HCT116 (cell line): ENCODE measurements around the gene CTNND1. TPM values are rescaled to one million over a fixed set of nuclear protein-coding genes. Genes with fewer than 3 reads are reported as not detected.

Experiments
- ATF3 ChIP-seq: IDR thresholded peaks from 2 replicates; pipeline ENCODE4 v1.6.1; 2012
- CBX3 ChIP-seq: IDR thresholded peaks from 2 replicates; pipeline ENCODE4 v1.6.1; 2012; ENCODE audit warnings: low read depth
- EGR1 ChIP-seq: IDR thresholded peaks from 2 replicates; pipeline ENCODE4 v1.6.1; 2012; ENCODE audit warnings: low read depth
- ELF1 ChIP-seq: IDR thresholded peaks from 2 replicates; pipeline ENCODE4 v1.6.1; 2012; ENCODE audit warnings: low read depth, borderline replicate concordance
- FOSL1 ChIP-seq: IDR thresholded peaks from 2 replicates; pipeline ENCODE4 v1.6.1; 2012; ENCODE audit warnings: low read depth
- JUND ChIP-seq: IDR thresholded peaks from 2 replicates; pipeline ENCODE4 v1.6.1; 2012
- MAX ChIP-seq: IDR thresholded peaks from 2 replicates; pipeline ENCODE4 v1.6.1; 2012
- POLR2A ChIP-seq: IDR thresholded peaks from 2 replicates; pipeline ENCODE4 v1.7.0; 2011; ENCODE audit warnings: borderline replicate concordance; ENCODE audit not compliant: insufficient read depth, insufficient read length; ENCODE audit errors: extremely low read depth
- RAD21 ChIP-seq: IDR thresholded peaks from 2 replicates; pipeline ENCODE4 v1.6.1; 2012; ENCODE audit warnings: low read depth, mild to moderate bottlenecking
- REST ChIP-seq: IDR thresholded peaks from 2 replicates; pipeline ENCODE4 v1.6.1; 2012; ENCODE audit warnings: low read depth
- SP1 ChIP-seq: IDR thresholded peaks from 2 replicates; pipeline ENCODE4 v1.6.1; 2012; ENCODE audit warnings: low read depth
- SRF ChIP-seq: IDR thresholded peaks from 2 replicates; pipeline ENCODE4 v1.6.1; 2012; ENCODE audit warnings: low read depth
- ZFX ChIP-seq: fragments of 450-650 bp; IDR thresholded peaks from 2 replicates; pipeline ENCODE4 v1.6.1; 2017
- ZNF274 ChIP-seq: fragments of 200-500 bp; sonication (Bioruptor generic); IDR thresholded peaks from 2 replicates; pipeline ENCODE4 v1.6.1; 2014; ENCODE audit warnings: mild to moderate bottlenecking, low read depth, low read length, inconsistent platforms
- total RNA-seq: library from RNA; stranded (reverse); gene quantifications from one replicate; pipeline ENCODE4 v1.2.1, GENCODE V29; 2021; ENCODE audit not compliant: unreplicated experiment

The CTNND1 gene
- total RNA-seq, 1 experiment from 2014 or later, result 157 TPM

GRCh38 chr11:57798905-57799559 is 37.4 kb downstream of the CTNND1 start (continued):
- peak; percentile 84 for TF ChIP-seq MAX
- TF ChIP-seq EGR1, result peak; percentile 78
- peak; percentile 96 for TF ChIP-seq CBX3
- peak; percentile 52; the same call in 1 of the 2 replicates for TF ChIP-seq ELF1
- no peak; the same call in 1 of the 2 replicates for TF ChIP-seq ATF3
- peak; percentile 85 for TF ChIP-seq SRF
- peak; percentile 53 for TF ChIP-seq RAD21
- TF ChIP-seq ZFX, result peak; percentile 14; the same call in 1 of the 2 replicates
- TF ChIP-seq POLR2A, result no peak
- peak; percentile 93 for TF ChIP-seq FOSL1
- TF ChIP-seq REST, result no peak
- TF ChIP-seq JUND, result peak; percentile 86
- TF ChIP-seq ZNF274, result no peak
- peak; percentile 89 for TF ChIP-seq SP1
